Large intestine (tissue), 12 donors: ENCODE data around the gene CDYL. TPM values are rescaled to one million over a fixed set of nuclear protein-coding genes. Genes with fewer than 3 reads are reported as not detected.

Experiments
- DNase-seq, 2 donors: peaks; one replicate each; pipeline versions ENCODE4 v3.0.0 to v3.0.0-alpha.2; 2013
- H3K27ac ChIP-seq: one replicate; pipeline ENCODE4 v1.5.1; 2013; ENCODE audit warnings: low read length
- H3K27me3 ChIP-seq: 2 replicates; pipeline ENCODE4 v1.6.1; 2013; ENCODE audit warnings: low read length; ENCODE audit not compliant: control insufficient read depth, insufficient read depth
- H3K36me3 ChIP-seq: 2 replicates; pipeline ENCODE4 v1.6.1; 2013; ENCODE audit warnings: low read length; ENCODE audit not compliant: control insufficient read depth, insufficient read depth
- H3K4me1 ChIP-seq: one replicate; pipeline ENCODE4 v1.6.1; 2013; ENCODE audit warnings: low read length; ENCODE audit not compliant: control insufficient read depth, insufficient read depth
- H3K4me3 ChIP-seq: one replicate; pipeline ENCODE4 v1.5.1; 2013; ENCODE audit warnings: low read length
- H3K9me3 ChIP-seq: one replicate; pipeline ENCODE4 v1.6.1; 2013; ENCODE audit warnings: mild to moderate bottlenecking, low read depth, low read length, moderate library complexity; ENCODE audit not compliant: control insufficient read depth
- WGBS: methylation state at CpG from one replicate; pipeline ENCODE4 v1.1.5; 2013; ENCODE audit warnings: low lambda C conversion rate; ENCODE audit not compliant: insufficient coverage; 5-methylcytosine and 5-hydroxymethylcytosine counted together
- long read RNA-seq, 11 donors: transcript quantifications; one replicate each; lab custom pipeline, GENCODE V29; 2026
- polyA plus RNA-seq: library from polyadenylated mRNA; unstranded; fragments of 120-200 nt; gene quantifications from one replicate; pipeline ENCODE4 v1.2.1, GENCODE V29; 2013

CDYL gene
- polyA plus RNA-seq = 15.4 TPM
- long read RNA-seq, donor 1, partial matches to known transcripts = 0 of 2 reads
- long read RNA-seq, donor 1, other reads (novel, unspliced or antisense) = 0 of 2 reads
- long read RNA-seq, donor 2, partial matches to known transcripts = 0 of 3 reads
- long read RNA-seq, donor 2, other reads (novel, unspliced or antisense) = 0 of 3 reads
- long read RNA-seq, donor 3, partial matches to known transcripts = 5 of 7 reads
- long read RNA-seq, donor 3, other reads (novel, unspliced or antisense) = 0 of 7 reads
- long read RNA-seq, donor 4 = 0 reads
- long read RNA-seq, donor 5, partial matches to known transcripts = 0 of 2 reads
- long read RNA-seq, donor 5, other reads (novel, unspliced or antisense) = 0 of 2 reads
- long read RNA-seq, donor 6, partial matches to known transcripts = 5 of 5 reads
- long read RNA-seq, donor 6, other reads (novel, unspliced or antisense) = 0 of 5 reads
- long read RNA-seq, donor 7, partial matches to known transcripts = 0 of 1 reads
- long read RNA-seq, donor 7, other reads (novel, unspliced or antisense) = 0 of 1 reads
- long read RNA-seq, donor 8, partial matches to known transcripts = 58 of 60 reads
- long read RNA-seq, donor 8, other reads (novel, unspliced or antisense) = 0 of 60 reads
- long read RNA-seq, donor 9, partial matches to known transcripts = 25 of 29 reads
- long read RNA-seq, donor 9, other reads (novel, unspliced or antisense) = 0 of 29 reads
- long read RNA-seq, donor 10, transcript CDYL-203 (7 exons, 2,184 nt) = major isoform, 6 of 46 reads
- long read RNA-seq, donor 10, partial matches to known transcripts = 40 of 46 reads
- long read RNA-seq, donor 10, other reads (novel, unspliced or antisense) = 0 of 46 reads
- long read RNA-seq, donor 11, partial matches to known transcripts = 0 of 2 reads
- long read RNA-seq, donor 11, other reads (novel, unspliced or antisense) = 0 of 2 reads

- peaks cover 23% of the 10 kb centered on the region for H3K27me3 ChIP-seq
- H3K9me3 ChIP-seq = no peaks in the 10 kb centered on the region
- H3K4me3 ChIP-seq = peak within 1 kb of the TSS; percentile 65
- H3K4me1 ChIP-seq = peaks cover 12% of the 10 kb centered on the region
- no peak within 1 kb of the TSS for H3K27ac ChIP-seq
- H3K36me3 ChIP-seq = no peaks in the 10 kb centered on the region
- whole genome bisulfite sequencing = no CpG with 5 or more reads among the region's 55 CpGs
- peak in 1 of 2 donors; percentile 84 for DNase-seq
Observed at GRCh38 chr6:4776131-4776492, at the start of gene CDYL. Gene CDYL, plus strand, starts transcription at chr6:4776404. Its CDS starts 380 bp downstream, at chr6:4776784.

GRCh38 chr6:4726645-4727044 lies 49.6 kb upstream of the CDYL start:
- WGBS = no CpG with 5 or more reads among the region's 1 CpG
- no peak overlapping the region for H3K27ac ChIP-seq
- no peaks in the 10 kb centered on the region for H3K27me3 ChIP-seq
- no peak overlapping the region for H3K4me3 ChIP-seq
- DNase-seq = no peak
- H3K4me1 ChIP-seq = peaks cover 15% of the 10 kb centered on the region
- H3K36me3 ChIP-seq = no peaks in the 10 kb centered on the region
- H3K9me3 ChIP-seq = no peaks in the 10 kb centered on the region

- no peak for DNase-seq
- H3K9me3 ChIP-seq = no peaks in the 10 kb centered on the region
- H3K36me3 ChIP-seq = no peaks in the 10 kb centered on the region
- peaks cover 15% of the 10 kb centered on the region for H3K4me1 ChIP-seq
- no peak overlapping the region for H3K4me3 ChIP-seq
- H3K27ac ChIP-seq = peak overlapping the region; percentile 9
- H3K27me3 ChIP-seq = no peaks in the 10 kb centered on the region
Observed at GRCh38 chr6:4727217-4727616, 49.0 kb upstream of the CDYL start.

- Histone ChIP-seq H3K27ac (peak overlapping the region; percentile 9), H3K4me1 (peaks cover 18% of the 10 kb centered on the region), H3K36me3 (no peaks in the 10 kb centered on the region), H3K4me3 (no peak overlapping the region), H3K27me3 (no peaks in the 10 kb centered on the region), H3K9me3 (no peaks in the 10 kb centered on the region)
- WGBS = 25% methylated on average over 1 of the region's 8 CpGs
- DNase-seq = peak; percentile 73 to 89
Observed at GRCh38 chr6:4727671-4728435, 48.4 kb upstream of the CDYL start.

- peak overlapping the region; percentile 9 for H3K27ac ChIP-seq
- WGBS = no CpG with 5 or more reads among the region's 4 CpGs
- no peaks in the 10 kb centered on the region for H3K36me3 ChIP-seq
- H3K4me1 ChIP-seq = peaks cover 20% of the 10 kb centered on the region
- H3K4me3 ChIP-seq = no peak overlapping the region
- no peaks in the 10 kb centered on the region for H3K27me3 ChIP-seq
- H3K9me3 ChIP-seq = no peaks in the 10 kb centered on the region
- DNase-seq = no peak
Observed at GRCh38 chr6:4728436-4728769, 47.8 kb upstream of the CDYL start.

- H3K36me3 ChIP-seq = no peaks in the 10 kb centered on the region
- H3K4me3 ChIP-seq = no peak overlapping the region
- no peaks in the 10 kb centered on the region for H3K27me3 ChIP-seq
- H3K9me3 ChIP-seq = no peaks in the 10 kb centered on the region
- H3K4me1 ChIP-seq = peaks cover 20% of the 10 kb centered on the region
- no peak overlapping the region for H3K27ac ChIP-seq
- 100% methylated on average over 2 of the region's 2 CpGs for WGBS
- DNase-seq = no peak
Observed at GRCh38 chr6:4728926-4729325, 47.3 kb upstream of the CDYL start.

GRCh38 chr6:4731996-4732395 lies 44.2 kb upstream of the CDYL start:
- DNase-seq = no peak
- peaks cover 18% of the 10 kb centered on the region for H3K4me1 ChIP-seq

GRCh38 chr6:4732691-4733315 lies 43.4 kb upstream of the CDYL start:
- peak; percentile 26 to 74 for DNase-seq
- Histone ChIP-seq H3K27ac (no peak overlapping the region), H3K36me3 (no peaks in the 10 kb centered on the region), H3K4me3 (peak overlapping the region; percentile 16), H3K9me3 (no peaks in the 10 kb centered on the region), H3K4me1 (peaks cover 15% of the 10 kb centered on the region), H3K27me3 (no peaks in the 10 kb centered on the region)
- 60% methylated on average over 1 of the region's 10 CpGs for WGBS

More at GRCh38 chr6:4731996-4732395, 44.2 kb upstream of the CDYL start:
- no CpG with 5 or more reads among the region's 3 CpGs for WGBS
- Histone ChIP-seq H3K9me3 (no peaks in the 10 kb centered on the region), H3K36me3 (no peaks in the 10 kb centered on the region), H3K27me3 (no peaks in the 10 kb centered on the region), H3K4me3 (no peak overlapping the region), H3K27ac (no peak overlapping the region)

- Histone ChIP-seq H3K27ac (no peak overlapping the region), H3K4me3 (no peak overlapping the region), H3K36me3 (no peaks in the 10 kb centered on the region), H3K4me1 (peaks cover 5% of the 10 kb centered on the region), H3K27me3 (no peaks in the 10 kb centered on the region), H3K9me3 (no peaks in the 10 kb centered on the region)
- DNase-seq = no peak
- no CpG with 5 or more reads among the region's 1 CpG for WGBS
Observed at GRCh38 chr6:4736371-4736873, 39.8 kb upstream of the CDYL start.
